CD4-positive, alpha-beta T cell (primary cell): ENCODE measurements around the gene OIP5. TPM values are rescaled to one million over a fixed set of nuclear protein-coding genes. Genes with fewer than 3 reads are reported as not detected.
"Not testable (repeated sequence)": the region's sequence is repeated elsewhere in the genome, so short reads cannot be mapped to it uniquely, and the experiment has no call there.

Source experiments
- ATAC-seq: fragments of 200-7000 bp; cut with Tn5 transposase; one replicate; pipeline ENCODE4 v1.10.0; 2022; ENCODE audit warnings: mild to moderate bottlenecking; ENCODE audit not compliant: poor library complexity
- CTCF ChIA-PET: fragments of 350-600 bp; sonication (Branson Sonifier 250); formaldehyde crosslinking; loops from one replicate; lab custom pipeline; 2021; ENCODE audit warnings: antibody characterized with exemption, inconsistent platforms; lab: Charles Lee
- POLR2A ChIA-PET: fragments of 350-600 bp; sonication (Branson Sonifier 250); formaldehyde crosslinking; loops from one replicate; lab custom pipeline; 2021; ENCODE audit warnings: antibody characterized with exemption, inconsistent platforms; lab: Charles Lee
- DNase-seq, 14 experiments: peaks; one replicate each; pipeline ENCODE4 v3.0.0-alpha.2; 2013 to 2020; ENCODE audit warnings: mixed read lengths in 2 of 14
- H3K27ac ChIP-seq, 2 donors: one replicate each; pipeline versions ENCODE4 v1.5.1 to v1.7.0; 2013; ENCODE audit warnings: low read length in 2 of 2, low read depth in 1 of 2, mild to moderate bottlenecking in 1 of 2
- H3K27me3 ChIP-seq, 2 experiments: 1 replicate in 1 of 2; 2 replicates in 1 of 2; pipeline versions ENCODE4 v1.6.1 to v1.7.0; 2013; ENCODE audit warnings: low read length in 2 of 2, control low read depth in 1 of 2, mild to moderate bottlenecking in 1 of 2, moderate library complexity in 1 of 2; ENCODE audit not compliant: insufficient read depth in 2 of 2, control insufficient read depth in 1 of 2
- H3K36me3 ChIP-seq: one replicate; pipeline ENCODE4 v1.6.1; 2013; ENCODE audit warnings: low read length, control low read depth; ENCODE audit not compliant: insufficient read depth
- H3K4me1 ChIP-seq: one replicate; pipeline ENCODE4 v1.6.1; 2013; ENCODE audit warnings: low read length, control low read depth; ENCODE audit not compliant: insufficient read depth
- H3K4me3 ChIP-seq: one replicate; pipeline ENCODE4 v1.5.1; 2013; ENCODE audit warnings: mild to moderate bottlenecking, low read length, moderate library complexity
- H3K9me3 ChIP-seq, 2 experiments: 1 replicate in 1 of 2; 2 replicates in 1 of 2; pipeline versions ENCODE4 v1.6.1 to v1.7.0; 2013; ENCODE audit warnings: low read length in 2 of 2, mild to moderate bottlenecking in 2 of 2, control low read depth in 1 of 2, moderate library complexity in 1 of 2; ENCODE audit not compliant: control insufficient read depth in 1 of 2, insufficient read depth in 1 of 2
- H3K27ac Mint-ChIP-seq: one replicate; pipeline ENCODE4 v1.8.0; 2020; ENCODE audit warnings: mixed read lengths
- H3K27me3 Mint-ChIP-seq: one replicate; pipeline ENCODE4 v1.8.0; 2021; ENCODE audit warnings: mixed read lengths
- H3K36me3 Mint-ChIP-seq: one replicate; pipeline ENCODE4 v1.8.0; 2021; ENCODE audit warnings: low read depth, mixed read lengths
- H3K4me1 Mint-ChIP-seq: one replicate; pipeline ENCODE4 v1.8.0; 2021; ENCODE audit warnings: low read depth, mixed read lengths
- H3K4me3 Mint-ChIP-seq: one replicate; pipeline ENCODE4 v1.8.0; 2020; ENCODE audit warnings: mild to moderate bottlenecking, mixed read lengths
- H3K9me3 Mint-ChIP-seq: one replicate; pipeline ENCODE4 v1.8.0; 2020; ENCODE audit warnings: mixed read lengths
- intact Hi-C, 2 experiments: fragments of 100-400 bp; cut with DNase I in 1 of 2; cut with micrococcal nuclease in 1 of 2; formaldehyde crosslinking; loops; one replicate each; pipeline versions ENCODE4 v1.15.1 to v1.9.0; 2023 to 2025; cut with DNase I, micrococcal nuclease
- total RNA-seq, 174 experiments: library from RNA in 2 of 174; stranded (reverse) in 2 of 174; gene quantifications; one replicate each; pipeline ENCODE4 v1.2.3 and lab custom pipeline; 2021 to 2026
- TF ChIP-seq, protein P1 (sequence below): fragments of 200-600 bp; IDR thresholded peaks from one replicate; pipeline ENCODE4 v1.8.0; 2022; ENCODE audit warnings: antibody characterized with exemption, mild to moderate bottlenecking

Gene OIP5
- total RNA-seq, 2 experiments from 2014 or later = 0.20 to 0.36 TPM

- H3K27me3 ChIP-seq = no peaks in the 10 kb centered on the region
- CTCF ChIA-PET = interaction anchor here (0.5 kb wide), 1 partner anchor 21 kb away, joined by 3 read pairs; no protein-coding TSS in a partner anchor
- H3K27ac ChIP-seq = no peak overlapping the region
- DNase-seq (no peak), ATAC-seq (no peak)
- TF ChIP-seq, protein P1, sequence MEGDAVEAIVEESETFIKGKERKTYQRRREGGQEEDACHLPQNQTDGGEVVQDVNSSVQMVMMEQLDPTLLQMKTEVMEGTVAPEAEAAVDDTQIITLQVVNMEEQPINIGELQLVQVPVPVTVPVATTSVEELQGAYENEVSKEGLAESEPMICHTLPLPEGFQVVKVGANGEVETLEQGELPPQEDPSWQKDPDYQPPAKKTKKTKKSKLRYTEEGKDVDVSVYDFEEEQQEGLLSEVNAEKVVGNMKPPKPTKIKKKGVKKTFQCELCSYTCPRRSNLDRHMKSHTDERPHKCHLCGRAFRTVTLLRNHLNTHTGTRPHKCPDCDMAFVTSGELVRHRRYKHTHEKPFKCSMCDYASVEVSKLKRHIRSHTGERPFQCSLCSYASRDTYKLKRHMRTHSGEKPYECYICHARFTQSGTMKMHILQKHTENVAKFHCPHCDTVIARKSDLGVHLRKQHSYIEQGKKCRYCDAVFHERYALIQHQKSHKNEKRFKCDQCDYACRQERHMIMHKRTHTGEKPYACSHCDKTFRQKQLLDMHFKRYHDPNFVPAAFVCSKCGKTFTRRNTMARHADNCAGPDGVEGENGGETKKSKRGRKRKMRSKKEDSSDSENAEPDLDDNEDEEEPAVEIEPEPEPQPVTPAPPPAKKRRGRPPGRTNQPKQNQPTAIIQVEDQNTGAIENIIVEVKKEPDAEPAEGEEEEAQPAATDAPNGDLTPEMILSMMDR = no peak
- intact Hi-C loops = no loop called here
- POLR2A ChIA-PET = no interaction called here
- H3K4me3 ChIP-seq = no peak overlapping the region
- Mint-ChIP-seq H3K27me3 (no peaks in the 10 kb centered on the region), H3K4me3 (no peak overlapping the region), H3K4me1 (no peaks in the 10 kb centered on the region), H3K36me3 (no peaks in the 10 kb centered on the region), H3K9me3 (no peaks in the 10 kb centered on the region), H3K27ac (no peak overlapping the region)
- no peaks in the 10 kb centered on the region for H3K36me3 ChIP-seq
- no peaks in the 10 kb centered on the region for H3K9me3 ChIP-seq
- no peaks in the 10 kb centered on the region for H3K4me1 ChIP-seq
These were observed 24.7 kb downstream of the OIP5 start for GRCh38 chr15:41307679-41308078.

- Mint-ChIP-seq H3K4me1 (no peaks in the 10 kb centered on the region), H3K9me3 (no peaks in the 10 kb centered on the region), H3K27ac (no peak overlapping the region), H3K4me3 (no peak overlapping the region), H3K36me3 (peaks cover 17% of the 10 kb centered on the region), H3K27me3 (no peaks in the 10 kb centered on the region)
- DNase-seq = no peak
- POLR2A ChIA-PET = interaction anchor here (2.0 kb wide), 1 partner anchor 21 kb away, joined by 4 read pairs; no protein-coding TSS in a partner anchor
- H3K9me3 ChIP-seq = no peaks in the 10 kb centered on the region
- CTCF ChIA-PET = interaction anchor here (1.0 kb wide), 1 partner anchor 9 kb away, joined by 3 read pairs; no protein-coding TSS in a partner anchor
- H3K27ac ChIP-seq = no peak overlapping the region
- peaks cover 9% of the 10 kb centered on the region for H3K36me3 ChIP-seq
- no peak overlapping the region for H3K4me3 ChIP-seq
- intact Hi-C loops = no loop called here
- TF ChIP-seq, protein P1 = no peak
- no peak for ATAC-seq
- no peaks in the 10 kb centered on the region for H3K27me3 ChIP-seq
- no peaks in the 10 kb centered on the region for H3K4me1 ChIP-seq
These were observed 28.1 kb downstream of the OIP5 start for GRCh38 chr15:41304149-41304770.

- H3K9me3 Mint-ChIP-seq = no peaks in the 10 kb centered on the region
- no peak overlapping the region for H3K4me3 ChIP-seq
- intact Hi-C loops = no loop called here
- no peak overlapping the region for H3K27ac Mint-ChIP-seq
- H3K4me1 Mint-ChIP-seq = no peaks in the 10 kb centered on the region
- ChIA-PET CTCF (no interaction called here), POLR2A (no interaction called here)
- H3K4me3 Mint-ChIP-seq = no peak overlapping the region
- H3K9me3 ChIP-seq = no peaks in the 10 kb centered on the region
- H3K27ac ChIP-seq = no peak overlapping the region
- H3K36me3 ChIP-seq = peaks cover 23% of the 10 kb centered on the region
- DNase-seq = no peak
- no peaks in the 10 kb centered on the region for H3K27me3 Mint-ChIP-seq
- TF ChIP-seq, protein P1 = no peak
- H3K36me3 Mint-ChIP-seq = peaks cover 30% of the 10 kb centered on the region
- ATAC-seq = no peak
- H3K4me1 ChIP-seq = no peaks in the 10 kb centered on the region
- H3K27me3 ChIP-seq = no peaks in the 10 kb centered on the region
These were observed 30.8 kb downstream of the OIP5 start for GRCh38 chr15:41301587-41301986.

DNA sequence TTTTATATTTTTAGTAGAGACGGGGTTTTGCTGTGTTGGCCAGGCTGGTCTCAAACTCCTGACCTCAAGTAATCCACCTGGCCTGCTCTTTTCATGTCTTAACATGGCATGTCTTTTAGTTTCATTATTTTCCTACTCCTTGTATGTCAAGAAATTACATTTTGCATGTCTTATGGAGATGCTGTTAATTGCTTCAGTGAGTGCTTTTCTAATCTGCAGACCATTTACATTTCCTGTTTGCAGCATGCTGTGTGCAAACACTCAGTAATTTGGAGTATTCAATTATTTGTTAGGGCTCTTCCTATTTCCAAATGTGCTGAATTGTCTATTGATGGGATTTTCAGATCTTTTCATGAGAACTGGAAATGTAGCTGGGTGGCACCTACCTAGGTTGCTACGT is 31.3 kb downstream of the OIP5 start:
- H3K36me3 Mint-ChIP-seq = peaks cover 31% of the 10 kb centered on the region
- H3K9me3 Mint-ChIP-seq, ATAC-seq, H3K9me3 ChIP-seq, H3K4me3 ChIP-seq, DNase-seq, H3K4me1 ChIP-seq, H3K27me3 Mint-ChIP-seq, H3K4me3 Mint-ChIP-seq, H3K27ac ChIP-seq, CTCF ChIA-PET, H3K27me3 ChIP-seq, H3K4me1 Mint-ChIP-seq, H3K27ac Mint-ChIP-seq, intact Hi-C loops, POLR2A ChIA-PET: not testable (repeated sequence)
- H3K36me3 ChIP-seq = peaks cover 23% of the 10 kb centered on the region
